Thoracic aorta (tissue), 2 donors: Measurements from ENCODE around the gene FAM221B. TPM values are rescaled to one million over a fixed set of nuclear protein-coding genes. Genes with fewer than 3 reads are reported as not detected.
A peak's percentile ranks its signal among the peaks of the same experiment; 100 is the strongest.

Experiments used
- ATAC-seq: fragments of 150-250 bp; one replicate; pipeline ENCODE4 v1.8.0; 2017; ENCODE audit warnings: low read depth; ENCODE audit not compliant: insufficient number of reproducible peaks, low FRiP score
- DNase-seq: peaks from one replicate; pipeline ENCODE4 v3.0.0-alpha.2; 2020; ENCODE audit warnings: low spot score
- H3K27ac ChIP-seq, 2 donors: fragments of 200-600 bp; sonication (generic); 1 replicate in 1 of 2; 2 replicates in 1 of 2; pipeline ENCODE4 v1.5.1; 2016; ENCODE audit warnings: mild to moderate bottlenecking in 2 of 2, moderate library complexity in 2 of 2
- H3K27me3 ChIP-seq: fragments of 200-600 bp; sonication (generic); replicated peaks from 2 replicates; pipeline ENCODE4 v1.6.0; 2016; ENCODE audit warnings: mild to moderate bottlenecking; ENCODE audit not compliant: insufficient read depth
- H3K36me3 ChIP-seq: fragments of 200-600 bp; sonication (generic); one replicate; pipeline ENCODE4 v1.5.1; 2016
- H3K4me1 ChIP-seq, 2 donors: fragments of 200-600 bp; sonication (generic); 1 replicate in 1 of 2; 2 replicates in 1 of 2; pipeline versions ENCODE4 v1.5.1 to v1.6.0; 2016; ENCODE audit warnings: low read depth in 2 of 2, mild to moderate bottlenecking in 1 of 2; ENCODE audit not compliant: control insufficient read depth in 1 of 2
- H3K4me3 ChIP-seq: fragments of 200-600 bp; sonication (generic); 2 replicates; pipeline ENCODE4 v1.5.1; 2016; ENCODE audit warnings: mild to moderate bottlenecking
- H3K9me3 ChIP-seq: fragments of 200-600 bp; sonication (generic); 2 replicates; pipeline ENCODE4 v1.5.1; 2016
- total RNA-seq, 2 donors: library from RNA; depleted of rRNA; stranded (reverse); fragments of >200 nt; gene quantifications; one replicate each; pipeline versions ENCODE4 v1.1.0 to v1.2.3, GENCODE V29; 2016
- TF ChIP-seq, protein P1 (sequence below): fragments of 200-600 bp; sonication (generic); IDR thresholded peaks from one replicate; pipeline ENCODE4 v1.5.1; 2019; ENCODE audit warnings: antibody characterized with exemption

The FAM221B gene
- total RNA-seq, 2 donors from 2014 or later = not detected

DNA sequence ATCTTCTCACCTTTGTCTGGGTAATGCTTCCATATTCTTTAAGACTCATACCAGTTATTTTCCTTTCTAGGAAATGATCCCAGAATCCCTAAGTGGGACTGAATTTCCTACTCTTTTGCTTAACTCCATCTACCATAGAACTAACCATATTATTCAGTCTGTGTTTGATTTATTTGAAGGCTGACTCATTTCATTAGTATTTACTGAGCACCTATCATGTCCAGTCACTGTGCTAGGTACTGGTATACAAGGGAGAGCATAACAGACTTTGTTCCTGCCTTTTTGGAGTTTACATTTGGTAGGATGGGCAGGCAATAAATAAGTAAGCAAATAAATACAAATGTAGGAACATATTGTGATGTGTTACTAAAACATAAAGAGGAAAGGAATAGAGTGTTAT, 32.8 kb downstream of the FAM221B start:
- H3K4me1 ChIP-seq = peaks cover 21 to 51% of the 10 kb centered on the region in 2 donors
- ATAC-seq (no peak), DNase-seq (no peak)
- H3K9me3 ChIP-seq = no peaks in the 10 kb centered on the region
- H3K27me3 ChIP-seq = no peaks in the 10 kb centered on the region
- peaks cover 2% of the 10 kb centered on the region for H3K36me3 ChIP-seq
- no peak overlapping the region for H3K27ac ChIP-seq
- no peak overlapping the region for H3K4me3 ChIP-seq
- TF ChIP-seq, protein P1, sequence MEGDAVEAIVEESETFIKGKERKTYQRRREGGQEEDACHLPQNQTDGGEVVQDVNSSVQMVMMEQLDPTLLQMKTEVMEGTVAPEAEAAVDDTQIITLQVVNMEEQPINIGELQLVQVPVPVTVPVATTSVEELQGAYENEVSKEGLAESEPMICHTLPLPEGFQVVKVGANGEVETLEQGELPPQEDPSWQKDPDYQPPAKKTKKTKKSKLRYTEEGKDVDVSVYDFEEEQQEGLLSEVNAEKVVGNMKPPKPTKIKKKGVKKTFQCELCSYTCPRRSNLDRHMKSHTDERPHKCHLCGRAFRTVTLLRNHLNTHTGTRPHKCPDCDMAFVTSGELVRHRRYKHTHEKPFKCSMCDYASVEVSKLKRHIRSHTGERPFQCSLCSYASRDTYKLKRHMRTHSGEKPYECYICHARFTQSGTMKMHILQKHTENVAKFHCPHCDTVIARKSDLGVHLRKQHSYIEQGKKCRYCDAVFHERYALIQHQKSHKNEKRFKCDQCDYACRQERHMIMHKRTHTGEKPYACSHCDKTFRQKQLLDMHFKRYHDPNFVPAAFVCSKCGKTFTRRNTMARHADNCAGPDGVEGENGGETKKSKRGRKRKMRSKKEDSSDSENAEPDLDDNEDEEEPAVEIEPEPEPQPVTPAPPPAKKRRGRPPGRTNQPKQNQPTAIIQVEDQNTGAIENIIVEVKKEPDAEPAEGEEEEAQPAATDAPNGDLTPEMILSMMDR = no peak

DNA sequence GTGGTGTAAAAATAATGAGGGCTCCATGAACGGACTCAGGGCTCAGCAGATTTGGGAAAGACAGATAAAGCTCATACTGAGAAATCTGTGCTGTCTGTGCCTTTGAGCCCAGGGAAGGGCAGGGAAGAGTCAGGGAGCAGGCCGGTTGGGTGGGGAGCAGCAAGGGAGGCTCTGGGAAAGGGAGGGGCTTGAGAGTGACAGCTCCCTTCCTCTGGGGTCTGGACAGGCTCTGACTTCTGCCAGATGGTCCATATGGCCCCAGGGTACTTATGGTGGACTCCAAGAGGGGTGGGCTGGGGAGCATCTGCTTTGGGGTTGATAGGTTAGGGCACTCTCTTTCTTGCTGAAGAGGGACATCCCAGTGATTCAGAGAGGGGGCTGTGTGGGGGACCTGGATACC, 35.1 kb downstream of the FAM221B start:
- H3K36me3 ChIP-seq = no peaks in the 10 kb centered on the region
- peak overlapping the region; percentile 25 to 71 for H3K27ac ChIP-seq
- TF ChIP-seq, protein P1 = no peak
- DNase-seq (no peak), ATAC-seq (no peak)
- no peaks in the 10 kb centered on the region for H3K27me3 ChIP-seq
- H3K4me3 ChIP-seq = peak overlapping the region; percentile 77
- no peaks in the 10 kb centered on the region for H3K9me3 ChIP-seq
- peaks cover 23 to 54% of the 10 kb centered on the region in 2 donors for H3K4me1 ChIP-seq

DNA sequence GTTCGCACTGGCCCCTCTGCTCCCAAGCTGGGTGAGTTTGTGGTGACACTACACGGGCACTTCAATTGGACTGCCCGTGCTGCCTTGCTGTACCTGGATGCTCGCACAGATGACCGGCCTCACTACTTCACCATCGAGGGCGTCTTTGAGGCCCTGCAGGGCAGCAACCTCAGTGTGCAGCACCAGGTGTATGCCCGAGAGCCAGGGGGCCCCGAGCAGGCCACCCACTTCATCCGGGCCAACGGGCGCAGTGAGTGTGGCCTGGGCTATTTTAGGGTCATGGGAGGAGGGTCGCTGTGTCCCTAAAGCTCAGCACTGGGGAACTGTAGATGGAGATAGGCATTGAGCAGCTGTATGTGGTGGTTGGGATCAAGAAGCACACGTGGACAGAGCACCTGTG, 35.7 kb downstream of the FAM221B start:
- Histone ChIP-seq H3K27me3 (no peaks in the 10 kb centered on the region), H3K27ac (peak overlapping the region in 1 of 2 donors; percentile 71), H3K36me3 (no peaks in the 10 kb centered on the region), H3K4me3 (peak overlapping the region; percentile 77), H3K4me1 (peaks cover 23 to 52% of the 10 kb centered on the region in 2 donors), H3K9me3 (no peaks in the 10 kb centered on the region)
- TF ChIP-seq, protein P1 = no peak
- ATAC-seq (no peak), DNase-seq (no peak)

DNA sequence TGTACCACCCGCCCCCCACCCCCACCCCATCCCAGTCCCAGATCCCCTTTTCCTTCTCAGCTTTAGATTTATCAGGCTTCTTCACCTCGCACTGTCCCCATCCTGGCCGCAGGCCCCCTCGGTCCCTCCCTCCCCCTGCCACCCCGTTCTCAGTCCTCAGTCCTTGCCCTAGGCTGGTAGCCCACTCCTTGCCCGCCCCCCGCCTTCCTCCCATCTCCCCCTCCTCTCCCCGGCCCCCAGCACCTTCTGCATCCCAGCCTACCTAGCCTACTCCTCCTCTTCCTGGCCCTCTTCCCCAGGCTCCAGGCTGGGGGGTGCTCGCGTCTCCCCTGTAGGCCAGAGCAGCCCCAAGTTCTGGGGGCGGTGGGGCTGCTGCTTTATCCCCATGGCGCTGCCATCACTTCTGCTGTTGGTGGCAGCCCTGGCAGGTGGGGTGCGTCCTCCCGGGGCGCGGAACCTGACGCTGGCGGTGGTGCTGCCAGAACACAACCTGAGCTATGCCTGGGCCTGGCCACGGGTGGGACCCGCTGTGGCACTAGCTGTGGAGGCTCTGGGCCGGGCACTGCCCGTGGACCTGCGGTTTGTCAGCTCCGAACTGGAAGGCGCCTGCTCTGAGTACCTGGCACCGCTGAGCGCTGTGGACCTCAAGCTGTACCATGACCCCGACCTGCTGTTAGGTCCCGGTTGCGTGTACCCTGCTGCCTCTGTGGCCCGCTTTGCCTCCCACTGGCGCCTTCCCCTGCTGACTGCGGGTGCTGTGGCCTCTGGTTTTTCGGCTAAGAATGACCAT, 36.3 kb downstream of the FAM221B start:
- DNase-seq (no peak), ATAC-seq (no peak)
- no peaks in the 10 kb centered on the region for H3K27me3 ChIP-seq
- peaks cover 19 to 46% of the 10 kb centered on the region in 2 donors for H3K4me1 ChIP-seq
- H3K36me3 ChIP-seq = no peaks in the 10 kb centered on the region
- no peaks in the 10 kb centered on the region for H3K9me3 ChIP-seq
- peak overlapping the region; percentile 77 for H3K4me3 ChIP-seq
- TF ChIP-seq, protein P1 = no peak
- H3K27ac ChIP-seq = peak overlapping the region; percentile 56 to 64

DNA sequence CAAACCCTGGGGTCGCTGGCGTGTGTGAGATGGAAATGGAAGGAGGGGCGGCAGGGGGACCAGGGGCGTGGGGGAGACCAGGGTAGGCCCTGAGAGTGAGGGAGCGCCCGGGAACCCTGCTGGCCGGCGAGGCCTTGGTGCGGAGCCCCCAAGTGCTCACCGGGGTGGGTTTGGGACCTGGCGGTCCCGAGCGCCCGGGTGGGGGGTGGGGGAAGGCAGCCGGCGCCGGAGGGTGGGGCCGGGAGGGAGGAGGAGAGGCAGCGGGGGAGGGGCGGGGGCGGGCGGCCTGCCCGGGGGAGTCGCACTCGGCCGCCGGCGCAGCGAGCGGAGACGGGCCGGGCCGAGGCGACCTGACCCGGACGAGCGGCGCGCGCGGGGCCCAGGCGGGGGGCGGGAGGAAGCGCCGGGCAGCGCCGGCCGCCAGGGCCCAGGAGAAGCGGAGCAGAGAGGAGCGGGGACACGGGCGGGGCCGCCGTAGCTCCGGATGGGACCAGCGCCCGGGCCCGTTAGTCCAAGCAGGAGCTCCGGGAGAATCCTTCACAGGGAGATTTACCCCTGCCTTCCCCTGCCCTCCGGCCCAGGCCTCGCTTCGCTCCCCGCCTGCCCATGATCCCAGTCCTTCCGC, 37.1 kb downstream of the FAM221B start, which contains the start of gene NPR2:
Gene NPR2, plus strand, starts transcription at position 295 of the 625 bp plus-strand sequence. CDS start 818 bp downstream, outside the sequence.
- no peaks in the 10 kb centered on the region for H3K27me3 ChIP-seq
- no peak for DNase-seq
- H3K36me3 ChIP-seq = no peaks in the 10 kb centered on the region
- H3K9me3 ChIP-seq = no peaks in the 10 kb centered on the region
- peak within 1 kb of the TSS; percentile 77 for H3K4me3 ChIP-seq
- peak within 1 kb of the TSS; percentile 69 to 80 for H3K27ac ChIP-seq
- no peak for ATAC-seq
- peaks cover 19 to 46% of the 10 kb centered on the region in 2 donors for H3K4me1 ChIP-seq
- TF ChIP-seq, protein P1 = no peak
